ENCODE measurements around the gene TPRKB. TPM values are rescaled to one million over a fixed set of nuclear protein-coding genes. Genes with fewer than 3 reads are reported as not detected.

TPRKB gene
- total RNA-seq, 1 experiment from 2014 or later = 44.7 TPM

GRCh38 chr2:73766349-73766748 is 29.2 kb upstream of the TPRKB start:
- no peak overlapping the region for H4K91ac ChIP-seq (ENCODE audit: insufficient read length, low read depth, low read length)
- no peaks in the 10 kb centered on the region for H3K4me1 ChIP-seq (ENCODE audit: insufficient read depth, low read length)
- no peaks in the 10 kb centered on the region for H3K4me1 Mint-ChIP-seq
- no peaks in the 10 kb centered on the region for H3K27me3 ChIP-seq (ENCODE audit: insufficient read depth, low read length)
- H2BK15ac ChIP-seq (ENCODE audit: low read depth, low read length) = no peak overlapping the region
- H3K79me1 ChIP-seq (ENCODE audit: insufficient read depth, low read depth, low read length, poor library complexity, severe bottlenecking) = no peaks in the 10 kb centered on the region
- no peaks in the 10 kb centered on the region for H3K23me2 ChIP-seq (ENCODE audit: insufficient read length, low read depth, low read length, poor library complexity, severe bottlenecking)
- no peak overlapping the region for H3T11ph ChIP-seq (ENCODE audit: low read length)
- H4K20me1 ChIP-seq (ENCODE audit: control insufficient read depth, insufficient read depth, insufficient read length) = no peaks in the 10 kb centered on the region
- H3K27me3 Mint-ChIP-seq (ENCODE audit: low read depth) = no peaks in the 10 kb centered on the region
- no peak overlapping the region for H3K9ac ChIP-seq (ENCODE audit: extremely low read depth, insufficient read length, low read length)
- peaks cover 21 to 76% (median 60%) of the 10 kb centered on the region in 3 experiments; a peak in 6 of 7 replicates for H3K36me3 Mint-ChIP-seq (ENCODE audit: insufficient read depth in 1 of 3, low read depth in 3 of 3)
- no peak overlapping the region for H3K27ac Mint-ChIP-seq
- no peak overlapping the region for H3K14ac ChIP-seq (ENCODE audit: insufficient read depth, low read length)
- no peak overlapping the region for H3K18ac ChIP-seq (ENCODE audit: insufficient read length, low read depth, low read length)
- H3K9me3 ChIP-seq (ENCODE audit: control insufficient read depth, low read depth, low read length) = no peaks in the 10 kb centered on the region
- no peak overlapping the region for H2BK120ac ChIP-seq (ENCODE audit: low read depth, low read length, poor library complexity, severe bottlenecking)
- H3K27ac ChIP-seq (ENCODE audit: insufficient read length, low read depth, low read length) = no peak overlapping the region
- H3K9me3 Mint-ChIP-seq = no peaks in the 10 kb centered on the region
- no peak overlapping the region for H3K4me2 ChIP-seq (ENCODE audit: insufficient read depth, insufficient read length, low read length)
- H4K5ac ChIP-seq (ENCODE audit: insufficient read length, low read depth, low read length) = no peak overlapping the region
- no peak overlapping the region for H3K4me3 Mint-ChIP-seq
- no peak for DNase-seq
- WGBS (ENCODE audit: extremely low coverage, insufficient read length, low lambda C conversion rate) = no CpG with 5 or more reads among the region's 1 CpG
- TF ChIP-seq CTCF (conservative IDR thresholded peaks at IDR 0.05) = no peak
- H2BK12ac ChIP-seq (ENCODE audit: insufficient read length, low read depth, low read length) = no peak overlapping the region
- no peak overlapping the region for H2AFZ ChIP-seq (ENCODE audit: low read length)
- H3K4ac ChIP-seq (ENCODE audit: low read depth, low read length) = no peak overlapping the region
- no peaks in the 10 kb centered on the region; the same call in 1 of the 2 replicates for H3K79me2 ChIP-seq (ENCODE audit: insufficient read depth, low read length)
- no peak overlapping the region for H3K56ac ChIP-seq (ENCODE audit: insufficient read length, low read depth, low read length)
- no peak overlapping the region for H4K8ac ChIP-seq (replicated peaks; ENCODE audit: insufficient read length, low read depth, low read length)
- no peak overlapping the region for H2BK20ac ChIP-seq (ENCODE audit: low read depth, low read length, poor library complexity, severe bottlenecking)
- H3K23ac ChIP-seq (ENCODE audit: insufficient read length, low read depth, low read length) = no peak overlapping the region
- H2AK5ac ChIP-seq (ENCODE audit: insufficient read length, low read length) = no peak overlapping the region
- H2BK5ac ChIP-seq (ENCODE audit: insufficient read length, low read length) = no peak overlapping the region

Measured in H9 (cell line).